Activated naive CD8-positive, alpha-beta T cell (primary cell): ENCODE results near the gene ONECUT3.
"Not testable (repeated sequence)": the region's sequence is repeated elsewhere in the genome, so short reads cannot be mapped to it uniquely, and the experiment has no call there.

Source experiments
- H3K27ac Mint-ChIP-seq: one replicate; pipeline ENCODE4 v1.8.0; 2021; ENCODE audit warnings: mixed read lengths
- H3K27me3 Mint-ChIP-seq: one replicate; pipeline ENCODE4 v1.8.0; 2021; ENCODE audit warnings: mixed read lengths
- H3K36me3 Mint-ChIP-seq: one replicate; pipeline ENCODE4 v1.8.0; 2021; ENCODE audit warnings: mixed read lengths
- H3K4me1 Mint-ChIP-seq: one replicate; pipeline ENCODE4 v1.8.0; 2021; ENCODE audit warnings: low read depth, mixed read lengths
- H3K4me3 Mint-ChIP-seq: one replicate; pipeline ENCODE4 v1.8.0; 2021; ENCODE audit warnings: mild to moderate bottlenecking, mixed read lengths
- H3K9me3 Mint-ChIP-seq: one replicate; pipeline ENCODE4 v1.8.0; 2021; ENCODE audit warnings: low read depth, mixed read lengths

Gene ONECUT3

GRCh38 chr19:1757468-1758230, 4.3 kb downstream of the ONECUT3 start:
- Mint-ChIP-seq H3K36me3 (no peaks in the 10 kb centered on the region), H3K4me3 (no peak overlapping the region), H3K27me3 (peaks cover 18% of the 10 kb centered on the region), H3K9me3 (no peaks in the 10 kb centered on the region), H3K4me1 (peaks cover 6% of the 10 kb centered on the region), H3K27ac (no peak overlapping the region)

- Mint-ChIP-seq H3K36me3 (no peaks in the 10 kb centered on the region), H3K27me3 (peaks cover 21% of the 10 kb centered on the region), H3K4me3 (no peak overlapping the region), H3K9me3 (no peaks in the 10 kb centered on the region), H3K27ac (no peak overlapping the region), H3K4me1 (peaks cover 6% of the 10 kb centered on the region)
These were observed 4.9 kb downstream of the ONECUT3 start for GRCh38 chr19:1758231-1758577.

- H3K27me3 Mint-ChIP-seq = peaks cover 25% of the 10 kb centered on the region
- H3K9me3 Mint-ChIP-seq = no peaks in the 10 kb centered on the region
- no peaks in the 10 kb centered on the region for H3K36me3 Mint-ChIP-seq
- H3K4me3 Mint-ChIP-seq = no peak overlapping the region
- H3K4me1 Mint-ChIP-seq = peaks cover 6% of the 10 kb centered on the region
- H3K27ac Mint-ChIP-seq = no peak overlapping the region
These were observed 5.9 kb downstream of the ONECUT3 start for GRCh38 chr19:1758959-1759903.

- Mint-ChIP-seq H3K36me3 (no peaks in the 10 kb centered on the region), H3K27ac (no peak overlapping the region), H3K4me3 (no peak overlapping the region), H3K4me1 (peaks cover 6% of the 10 kb centered on the region), H3K9me3 (no peaks in the 10 kb centered on the region), H3K27me3 (peaks cover 27% of the 10 kb centered on the region)
These were observed 6.7 kb downstream of the ONECUT3 start for GRCh38 chr19:1760020-1760419.

GRCh38 chr19:1760786-1761527, 7.7 kb downstream of the ONECUT3 start:
- H3K27ac Mint-ChIP-seq = not testable (repeated sequence)

GRCh38 chr19:1761528-1762242, 8.4 kb downstream of the ONECUT3 start:
- no peaks in the 10 kb centered on the region for H3K36me3 Mint-ChIP-seq
- peaks cover 30% of the 10 kb centered on the region for H3K27me3 Mint-ChIP-seq
- no peaks in the 10 kb centered on the region for H3K9me3 Mint-ChIP-seq
- H3K4me1 Mint-ChIP-seq = peaks cover 2% of the 10 kb centered on the region
- H3K27ac Mint-ChIP-seq = no peak overlapping the region
- no peak overlapping the region for H3K4me3 Mint-ChIP-seq

More at GRCh38 chr19:1760786-1761527, 7.7 kb downstream of the ONECUT3 start:
- H3K36me3 Mint-ChIP-seq, H3K9me3 Mint-ChIP-seq, H3K4me3 Mint-ChIP-seq, H3K4me1 Mint-ChIP-seq: not testable (repeated sequence)
- H3K27me3 Mint-ChIP-seq = peaks cover 31% of the 10 kb centered on the region

GRCh38 chr19:1762243-1763117, 9.2 kb downstream of the ONECUT3 start:
- no peak overlapping the region for H3K4me3 Mint-ChIP-seq
- no peaks in the 10 kb centered on the region for H3K36me3 Mint-ChIP-seq
- peaks cover 28% of the 10 kb centered on the region for H3K27me3 Mint-ChIP-seq

GRCh38 chr19:1763648-1764639, 10.6 kb downstream of the ONECUT3 start:
- Mint-ChIP-seq H3K36me3 (no peaks in the 10 kb centered on the region), H3K4me3 (no peak overlapping the region), H3K9me3 (no peaks in the 10 kb centered on the region), H3K27me3 (peaks cover 27% of the 10 kb centered on the region), H3K27ac (no peak overlapping the region), H3K4me1 (no peaks in the 10 kb centered on the region)

More at GRCh38 chr19:1762243-1763117, 9.2 kb downstream of the ONECUT3 start:
- H3K27ac Mint-ChIP-seq = no peak overlapping the region
- H3K4me1 Mint-ChIP-seq = no peaks in the 10 kb centered on the region
- H3K9me3 Mint-ChIP-seq = no peaks in the 10 kb centered on the region

- Mint-ChIP-seq H3K27me3 (peaks cover 27% of the 10 kb centered on the region), H3K9me3 (no peaks in the 10 kb centered on the region), H3K4me3 (no peak overlapping the region), H3K36me3 (no peaks in the 10 kb centered on the region), H3K4me1 (no peaks in the 10 kb centered on the region), H3K27ac (no peak overlapping the region)
These were observed 11.4 kb downstream of the ONECUT3 start for GRCh38 chr19:1764729-1765128.

GRCh38 chr19:1765232-1765903, 12.1 kb downstream of the ONECUT3 start:
- H3K4me3 Mint-ChIP-seq = no peak overlapping the region
- H3K4me1 Mint-ChIP-seq = no peaks in the 10 kb centered on the region
- H3K27me3 Mint-ChIP-seq = peaks cover 32% of the 10 kb centered on the region
- no peaks in the 10 kb centered on the region for H3K36me3 Mint-ChIP-seq
- no peak overlapping the region for H3K27ac Mint-ChIP-seq
- peaks cover 5% of the 10 kb centered on the region for H3K9me3 Mint-ChIP-seq

- H3K4me3 Mint-ChIP-seq = no peak overlapping the region
- H3K27me3 Mint-ChIP-seq = peaks cover 36% of the 10 kb centered on the region
- peaks cover 6% of the 10 kb centered on the region for H3K36me3 Mint-ChIP-seq
- no peak overlapping the region for H3K27ac Mint-ChIP-seq
- peaks cover 12% of the 10 kb centered on the region for H3K9me3 Mint-ChIP-seq
- H3K4me1 Mint-ChIP-seq = no peaks in the 10 kb centered on the region
These were observed 12.8 kb downstream of the ONECUT3 start for GRCh38 chr19:1765904-1766799.
